Measurements from ENCODE around the gene HK1.

Gene HK1

DNA sequence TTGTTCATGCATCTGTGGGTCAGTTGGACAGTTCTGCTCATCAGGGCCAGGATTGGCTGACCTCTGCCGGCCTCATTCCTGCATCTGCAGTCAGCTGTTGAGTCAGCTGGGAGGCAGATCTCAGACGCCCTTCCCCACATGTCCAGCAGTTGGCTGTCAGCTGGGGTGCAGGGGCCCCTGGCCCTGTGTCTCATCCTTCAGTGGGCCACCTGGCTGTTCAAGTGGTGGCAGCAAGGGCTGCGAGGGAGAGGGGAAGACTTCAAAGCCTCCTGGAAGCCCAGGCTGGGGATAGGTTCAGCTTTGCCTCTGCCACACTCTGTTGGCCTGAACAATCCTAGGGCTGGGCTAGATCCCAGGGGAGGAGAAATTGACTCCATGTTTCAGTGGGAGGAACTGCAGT lies 105.3 kb downstream of the HK1 start:
- TF ChIP-seq, protein P1, sequence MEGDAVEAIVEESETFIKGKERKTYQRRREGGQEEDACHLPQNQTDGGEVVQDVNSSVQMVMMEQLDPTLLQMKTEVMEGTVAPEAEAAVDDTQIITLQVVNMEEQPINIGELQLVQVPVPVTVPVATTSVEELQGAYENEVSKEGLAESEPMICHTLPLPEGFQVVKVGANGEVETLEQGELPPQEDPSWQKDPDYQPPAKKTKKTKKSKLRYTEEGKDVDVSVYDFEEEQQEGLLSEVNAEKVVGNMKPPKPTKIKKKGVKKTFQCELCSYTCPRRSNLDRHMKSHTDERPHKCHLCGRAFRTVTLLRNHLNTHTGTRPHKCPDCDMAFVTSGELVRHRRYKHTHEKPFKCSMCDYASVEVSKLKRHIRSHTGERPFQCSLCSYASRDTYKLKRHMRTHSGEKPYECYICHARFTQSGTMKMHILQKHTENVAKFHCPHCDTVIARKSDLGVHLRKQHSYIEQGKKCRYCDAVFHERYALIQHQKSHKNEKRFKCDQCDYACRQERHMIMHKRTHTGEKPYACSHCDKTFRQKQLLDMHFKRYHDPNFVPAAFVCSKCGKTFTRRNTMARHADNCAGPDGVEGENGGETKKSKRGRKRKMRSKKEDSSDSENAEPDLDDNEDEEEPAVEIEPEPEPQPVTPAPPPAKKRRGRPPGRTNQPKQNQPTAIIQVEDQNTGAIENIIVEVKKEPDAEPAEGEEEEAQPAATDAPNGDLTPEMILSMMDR (IDR thresholded peaks at IDR 0.05): no peak
- H3K4me1 ChIP-seq: no peaks in the 10 kb centered on the region
- H3K27me3 ChIP-seq (ENCODE audit: control insufficient read depth, insufficient read depth, low read length): no peaks in the 10 kb centered on the region
- peaks cover 2% of the 10 kb centered on the region for H3K79me2 ChIP-seq
- H3K27ac ChIP-seq: no peak overlapping the region
- no peaks in the 10 kb centered on the region for H3K36me3 ChIP-seq (ENCODE audit: control insufficient read depth, insufficient read depth, low read length)
- no peak overlapping the region for H3K9ac ChIP-seq
- no peak overlapping the region for H2AFZ ChIP-seq
- no peak overlapping the region for H3K4me2 ChIP-seq (ENCODE audit: low read length)
- no peak overlapping the region for H3K4me3 ChIP-seq (ENCODE audit: low read depth, low read length)
- no peaks in the 10 kb centered on the region for H3K9me3 ChIP-seq (ENCODE audit: control insufficient read depth, low read length)

DNA sequence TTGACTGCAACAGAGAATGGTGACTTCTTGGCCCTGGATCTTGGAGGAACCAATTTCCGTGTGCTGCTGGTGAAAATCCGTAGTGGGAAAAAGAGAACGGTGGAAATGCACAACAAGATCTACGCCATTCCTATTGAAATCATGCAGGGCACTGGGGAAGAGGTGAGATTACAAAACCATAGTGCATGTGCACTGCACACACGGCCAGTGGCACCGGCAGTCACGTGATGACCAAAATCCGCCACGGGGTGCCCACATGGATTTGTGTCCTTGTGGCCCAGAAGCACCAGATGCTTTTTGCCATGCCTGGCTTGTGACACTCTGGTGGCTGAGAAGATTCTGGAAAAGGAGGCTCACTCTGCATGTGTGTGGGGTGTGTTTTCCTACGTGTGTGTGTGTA lies 106.0 kb downstream of the HK1 start:
- TF ChIP-seq, protein P1 (IDR thresholded peaks at IDR 0.05): no peak
- Histone ChIP-seq H3K9ac (no peak overlapping the region), H3K4me3 (ENCODE audit: low read depth, low read length) (no peak overlapping the region), H2AFZ (no peak overlapping the region), H3K4me2 (ENCODE audit: low read length) (no peak overlapping the region), H3K9me3 (ENCODE audit: control insufficient read depth, low read length) (no peaks in the 10 kb centered on the region), H3K79me2 (peaks cover 2% of the 10 kb centered on the region), H3K36me3 (ENCODE audit: control insufficient read depth, insufficient read depth, low read length) (no peaks in the 10 kb centered on the region), H3K27me3 (ENCODE audit: control insufficient read depth, insufficient read depth, low read length) (no peaks in the 10 kb centered on the region), H3K27ac (no peak overlapping the region), H3K4me1 (no peaks in the 10 kb centered on the region)

DNA sequence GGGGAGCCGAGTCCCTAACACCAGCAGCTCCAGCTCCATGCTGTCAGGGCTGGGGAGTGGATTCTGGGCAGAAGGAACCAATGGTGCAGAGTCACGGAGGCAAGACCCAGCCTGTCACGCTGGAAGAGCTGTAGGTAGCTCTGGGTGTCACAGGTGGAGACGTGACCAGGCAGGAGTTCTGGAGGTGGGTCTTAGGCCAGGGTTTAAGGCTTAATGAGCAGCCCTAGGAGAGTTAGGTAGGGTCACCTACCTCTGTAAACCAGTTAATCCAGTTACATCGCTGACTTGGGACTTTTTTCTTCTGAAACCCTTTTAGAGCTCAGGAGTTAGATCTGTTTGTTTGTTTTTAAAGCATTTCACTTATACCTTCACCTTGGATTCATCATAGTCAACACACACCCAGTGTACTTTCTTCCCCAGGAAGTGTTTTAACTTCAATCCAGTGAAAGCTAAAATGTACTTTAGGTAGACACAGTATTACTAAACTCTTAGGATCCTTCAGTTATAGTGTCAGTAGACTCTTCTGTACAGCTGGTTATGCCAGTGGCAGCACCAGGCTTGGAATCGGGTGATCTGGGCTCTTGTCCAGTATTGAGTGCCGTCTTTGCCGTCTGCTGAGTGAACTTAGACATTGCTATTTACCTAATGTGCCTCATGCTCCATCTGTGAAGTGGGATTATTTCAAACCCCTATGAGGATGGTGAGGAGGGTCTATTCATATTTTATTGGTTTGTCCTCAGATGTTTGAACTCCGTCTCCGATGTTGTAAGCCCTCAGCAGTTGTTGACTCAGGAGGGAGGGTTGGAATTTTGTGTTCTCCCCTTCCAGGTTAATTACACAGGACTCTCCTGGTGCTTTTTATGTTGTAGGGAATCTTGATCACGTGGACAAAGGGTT lies 107.4 kb downstream of the HK1 start:
- Histone ChIP-seq H3K27ac (no peak overlapping the region), H3K9ac (no peak overlapping the region)
- TF ChIP-seq, protein P1 (IDR thresholded peaks at IDR 0.05): no peak

DNA sequence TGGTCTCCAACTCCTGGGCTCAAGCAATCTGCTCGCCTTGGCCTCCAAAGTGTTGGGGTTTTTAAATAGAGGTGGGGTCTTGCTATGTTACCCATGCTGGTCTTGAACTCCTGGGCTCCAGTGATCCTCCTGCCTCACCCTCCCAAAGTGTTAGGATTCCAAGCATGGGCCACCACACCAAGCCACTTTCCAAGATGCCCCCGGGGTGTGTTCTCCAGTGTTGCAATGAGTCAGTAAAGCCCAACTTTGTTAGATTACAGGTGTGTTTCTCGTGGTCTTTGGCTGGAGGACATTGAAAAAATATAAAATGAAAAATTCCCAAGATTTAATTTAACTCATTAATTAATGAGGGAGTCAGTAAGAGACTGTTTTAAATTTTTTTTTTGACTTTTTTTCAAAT lies 109.2 kb downstream of the HK1 start:
- H3K9ac ChIP-seq: no peak overlapping the region
- no peaks in the 10 kb centered on the region for H3K27me3 ChIP-seq (ENCODE audit: control insufficient read depth, insufficient read depth, low read length)
- no peaks in the 10 kb centered on the region for H3K79me2 ChIP-seq
- TF ChIP-seq, protein P1 (IDR thresholded peaks at IDR 0.05): no peak
- H3K27ac ChIP-seq: no peak overlapping the region
- no peak overlapping the region for H2AFZ ChIP-seq
- no peaks in the 10 kb centered on the region for H3K4me1 ChIP-seq
- H3K36me3 ChIP-seq (ENCODE audit: control insufficient read depth, insufficient read depth, low read length): no peaks in the 10 kb centered on the region
- no peak overlapping the region for H3K4me3 ChIP-seq (ENCODE audit: low read depth, low read length)
- no peaks in the 10 kb centered on the region for H3K9me3 ChIP-seq (ENCODE audit: control insufficient read depth, low read length)
- H3K4me2 ChIP-seq (ENCODE audit: low read length): no peak overlapping the region

More for the DNA sequence above, 107.4 kb downstream of the HK1 start:
- Histone ChIP-seq H3K79me2 (peaks cover under 1% of the 10 kb centered on the region), H3K27me3 (ENCODE audit: control insufficient read depth, insufficient read depth, low read length) (no peaks in the 10 kb centered on the region), H3K4me1 (no peaks in the 10 kb centered on the region), H2AFZ (no peak overlapping the region), H3K36me3 (ENCODE audit: control insufficient read depth, insufficient read depth, low read length) (no peaks in the 10 kb centered on the region), H3K4me2 (ENCODE audit: low read length) (no peak overlapping the region), H3K4me3 (ENCODE audit: low read depth, low read length) (no peak overlapping the region), H3K9me3 (ENCODE audit: control insufficient read depth, low read length) (no peaks in the 10 kb centered on the region)

DNA sequence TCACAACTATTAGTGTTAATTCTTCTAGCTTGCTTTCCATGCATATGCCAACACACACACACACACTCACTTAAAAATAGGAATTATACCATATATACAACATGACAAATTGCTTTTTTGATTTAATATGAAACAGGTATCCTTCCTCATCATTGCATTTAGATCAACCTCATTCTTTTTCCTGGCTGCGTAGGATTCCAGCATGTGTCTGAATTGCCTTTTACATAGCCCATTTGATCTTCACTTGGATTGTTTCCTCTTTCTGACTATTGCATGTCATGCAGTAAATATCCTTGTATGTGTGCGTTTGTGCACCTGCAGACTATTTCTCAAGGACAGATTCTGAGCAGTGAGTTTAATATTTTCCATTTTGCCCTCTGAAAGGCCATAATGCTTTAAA lies 110.2 kb downstream of the HK1 start:
- Histone ChIP-seq H3K27ac (no peak overlapping the region), H3K79me2 (no peaks in the 10 kb centered on the region), H3K36me3 (ENCODE audit: control insufficient read depth, insufficient read depth, low read length) (no peaks in the 10 kb centered on the region)

More for the DNA sequence above, 110.2 kb downstream of the HK1 start:
- no peaks in the 10 kb centered on the region for H3K9me3 ChIP-seq (ENCODE audit: control insufficient read depth, low read length)
- TF ChIP-seq, protein P1 (IDR thresholded peaks at IDR 0.05): no peak
- no peaks in the 10 kb centered on the region for H3K27me3 ChIP-seq (ENCODE audit: control insufficient read depth, insufficient read depth, low read length)
- no peaks in the 10 kb centered on the region for H3K4me1 ChIP-seq
- H2AFZ ChIP-seq: no peak overlapping the region
- no peak overlapping the region for H3K9ac ChIP-seq
- no peak overlapping the region for H3K4me3 ChIP-seq (ENCODE audit: low read depth, low read length)
- no peak overlapping the region for H3K4me2 ChIP-seq (ENCODE audit: low read length)

All from parathyroid adenoma (tissue), 2 donors.